Fibroblast of lung (primary cell): Measurements from ENCODE around the gene EPHB3.

Experiments
- CTCF ChIP-seq, 2 donors: IDR thresholded peaks in 1 of 2; conservative IDR thresholded peaks in 1 of 2; 1 replicate in 1 of 2; 2 replicates in 1 of 2; pipeline ENCODE4 v1.5.1; 2011 to 2012; ENCODE audit warnings: low read length in 2 of 2, control low read depth in 1 of 2, inconsistent platforms in 1 of 2, low read depth in 1 of 2, mild to moderate bottlenecking in 1 of 2
- EZH2 ChIP-seq: IDR thresholded peaks from 2 replicates; pipeline ENCODE4 v1.5.1; 2012; ENCODE audit warnings: low read length, control low read depth, mild to moderate bottlenecking; ENCODE audit errors: missing control alignments

GRCh38 chr3:184576457-184577240 is 15.1 kb downstream of the EPHB3 start:
- TF ChIP-seq CTCF (conservative IDR thresholded peaks at IDR 0.05 in 1 of 2, IDR thresholded peaks at IDR 0.05 in 1 of 2; ENCODE audit: low read depth in 1 of 2, low read length in 2 of 2) = no peak
- TF ChIP-seq EZH2 = no peak
